Astrocyte (in vitro differentiated cells and primary cell): ENCODE data around the gene SUV39H2.

Experiments
- CTCF ChIP-seq: IDR thresholded peaks from 2 replicates; pipeline ENCODE4 v1.5.1; 2011; ENCODE audit warnings: low read depth, mild to moderate bottlenecking, inconsistent platforms, low read length, moderate library complexity; ENCODE audit not compliant: insufficient read depth
- EZH2 ChIP-seq: IDR thresholded peaks from 2 replicates; pipeline ENCODE4 v1.6.1; 2012; ENCODE audit warnings: mild to moderate bottlenecking, low read length, inconsistent platforms; ENCODE audit not compliant: insufficient read depth

GRCh38 chr10:14904864-14905263 is 26.2 kb downstream of the SUV39H2 start:
- TF ChIP-seq CTCF, result no peak
- no peak for TF ChIP-seq EZH2
